MM.1S (cell line): ENCODE results near the gene NR2E1.

Experiments
- DNase-seq: peaks from one replicate; pipeline ENCODE4 v3.0.0-alpha.2; 2015
- H2AFZ ChIP-seq: fragments of 300-600 bp; sonication (generic); 2 replicates; pipeline ENCODE4 v1.6.0; 2016; ENCODE audit warnings: antibody characterized with exemption, low read length
- H3F3A ChIP-seq: fragments of 300-600 bp; sonication (generic); 2 replicates; pipeline ENCODE4 v1.6.1; 2016; ENCODE audit warnings: mild to moderate bottlenecking, antibody characterized with exemption, low read length, moderate library complexity, mixed read lengths; ENCODE audit not compliant: insufficient read depth
- H3K27ac ChIP-seq: fragments of 300-600 bp; sonication (generic); 2 replicates; pipeline ENCODE4 v1.5.1; 2016; ENCODE audit warnings: mild to moderate bottlenecking, low read length
- H3K27me3 ChIP-seq: fragments of 300-600 bp; sonication (generic); replicated peaks from 2 replicates; pipeline ENCODE4 v1.6.0; 2016; ENCODE audit warnings: low read length; ENCODE audit not compliant: insufficient read depth
- H3K36me3 ChIP-seq: fragments of 300-600 bp; sonication (generic); replicated peaks from 2 replicates; pipeline ENCODE4 v1.6.1; 2016; ENCODE audit warnings: mild to moderate bottlenecking, low read length, mixed read lengths; ENCODE audit not compliant: insufficient read depth
- H3K4me1 ChIP-seq: fragments of 300-600 bp; sonication (generic); 2 replicates; pipeline ENCODE4 v1.6.1; 2016; ENCODE audit warnings: low read length, mixed read lengths
- H3K4me2 ChIP-seq: fragments of 300-600 bp; sonication (generic); 2 replicates; pipeline ENCODE4 v1.6.0; 2016; ENCODE audit warnings: low read depth, low read length
- H3K4me3 ChIP-seq: fragments of 300-600 bp; sonication (generic); 2 replicates; pipeline ENCODE4 v1.5.1; 2016; ENCODE audit warnings: low read length, mixed read lengths
- H3K79me2 ChIP-seq: fragments of 300-600 bp; sonication (generic); 2 replicates; pipeline ENCODE4 v1.6.1; 2016; ENCODE audit warnings: mixed run types, low read length, mixed read lengths
- H3K9ac ChIP-seq: fragments of 300-600 bp; sonication (generic); 2 replicates; pipeline ENCODE4 v1.6.1; 2016; ENCODE audit warnings: low read length, mixed read lengths
- H3K9me2 ChIP-seq: fragments of 300-600 bp; sonication (generic); replicated peaks from 2 replicates; pipeline ENCODE4 v1.6.1; 2016; ENCODE audit warnings: mild to moderate bottlenecking, low read length, mixed read lengths; ENCODE audit not compliant: insufficient read depth
- H3K9me3 ChIP-seq: fragments of 300-600 bp; sonication (generic); replicated peaks from 2 replicates; pipeline ENCODE4 v1.6.1; 2016; ENCODE audit warnings: mild to moderate bottlenecking, low read length, mixed read lengths; ENCODE audit not compliant: insufficient read depth
- H4K20me1 ChIP-seq: fragments of 300-600 bp; sonication (generic); 2 replicates; pipeline ENCODE4 v1.6.1; 2016; ENCODE audit warnings: mild to moderate bottlenecking, low read length, moderate library complexity, mixed read lengths; ENCODE audit not compliant: insufficient read depth
- CTCF ChIP-seq: fragments of 300-600 bp; sonication (generic); IDR thresholded peaks from 2 replicates; pipeline ENCODE4 v1.5.1; 2016; ENCODE audit warnings: antibody characterized with exemption, low read length, mixed read lengths
- EZH2 ChIP-seq: fragments of 300-600 bp; sonication (generic); optimal IDR thresholded peaks from 2 replicates; pipeline ENCODE3; 2017; ENCODE audit warnings: low read depth, mild to moderate bottlenecking, antibody characterized with exemption, low read length, mixed read lengths
- EZH2phosphoT487 ChIP-seq: fragments of 300-600 bp; sonication (generic); IDR thresholded peaks from 2 replicates; pipeline ENCODE4 v1.6.1; 2018; ENCODE audit warnings: antibody characterized with exemption, low read length

NR2E1 gene

GRCh38 chr6:108175176-108175591 is 9.4 kb downstream of the NR2E1 start:
- H3K79me2 ChIP-seq, result no peaks in the 10 kb centered on the region
- H3K27me3 ChIP-seq, result 0 out of 2 replicates have a peak, but pooled peaks cover 3% of the 10 kb centered on the region
- no peak overlapping the region for H2AFZ ChIP-seq
- no peaks in the 10 kb centered on the region for H3K9me2 ChIP-seq
- no peaks in the 10 kb centered on the region for H3K9me3 ChIP-seq
- no peaks in the 10 kb centered on the region for H4K20me1 ChIP-seq
- no peaks in the 10 kb centered on the region for H3F3A ChIP-seq
- TF ChIP-seq EZH2phosphoT487 (no peak), CTCF (no peak), EZH2 (no peak)
- no peak overlapping the region for H3K9ac ChIP-seq
- DNase-seq, result no peak
- H3K4me3 ChIP-seq, result no peak overlapping the region
- no peaks in the 10 kb centered on the region for H3K4me1 ChIP-seq
- no peak overlapping the region for H3K4me2 ChIP-seq
- no peak overlapping the region for H3K27ac ChIP-seq
- H3K36me3 ChIP-seq, result no peaks in the 10 kb centered on the region

GRCh38 chr6:108175592-108176279 is 9.9 kb downstream of the NR2E1 start:
- Histone ChIP-seq H3K36me3 (no peaks in the 10 kb centered on the region), H3K9me3 (no peaks in the 10 kb centered on the region), H3K27me3 (0 out of 2 replicates have a peak, but pooled peaks cover 3% of the 10 kb centered on the region), H4K20me1 (no peaks in the 10 kb centered on the region), H2AFZ (peak overlapping the region; percentile 34; the same call in 1 of the 2 replicates), H3K4me3 (peak overlapping the region; percentile 7; the same call in 1 of the 2 replicates), H3K79me2 (no peaks in the 10 kb centered on the region), H3K9ac (no peak overlapping the region), H3K4me1 (no peaks in the 10 kb centered on the region), H3F3A (no peaks in the 10 kb centered on the region), H3K4me2 (peak overlapping the region; percentile 32; the same call in 1 of the 2 replicates), H3K27ac (no peak overlapping the region), H3K9me2 (no peaks in the 10 kb centered on the region)
- TF ChIP-seq CTCF (no peak), EZH2 (no peak)
- DNase-seq, result no peak

- no peak for TF ChIP-seq EZH2
- no peak for TF ChIP-seq CTCF
- no peak for TF ChIP-seq EZH2phosphoT487
- H3K27ac ChIP-seq, result no peak overlapping the region
These were observed 10.7 kb downstream of the NR2E1 start for GRCh38 chr6:108176281-108177089.

More at GRCh38 chr6:108176281-108177089, 10.7 kb downstream of the NR2E1 start:
- Histone ChIP-seq H3K9me2 (no peaks in the 10 kb centered on the region), H3K4me1 (no peaks in the 10 kb centered on the region), H3F3A (no peaks in the 10 kb centered on the region), H3K9ac (no peak overlapping the region), H3K9me3 (no peaks in the 10 kb centered on the region), H3K79me2 (no peaks in the 10 kb centered on the region), H3K4me2 (peak overlapping the region; percentile 32; the same call in 1 of the 2 replicates), H4K20me1 (no peaks in the 10 kb centered on the region), H3K36me3 (no peaks in the 10 kb centered on the region), H3K27me3 (0 out of 2 replicates have a peak, but pooled peaks cover 3% of the 10 kb centered on the region), H2AFZ (peak overlapping the region; percentile 34; the same call in 1 of the 2 replicates), H3K4me3 (peak overlapping the region; percentile 7; the same call in 1 of the 2 replicates)
- DNase-seq, result no peak
